ENCODE data around the gene CMIP.

GRCh38 chr16:81629034-81629802, 184.6 kb downstream of the CMIP start:
- TF ChIP-seq TAF1 (IDR thresholded peaks at IDR 0.05; ENCODE audit: low read depth): no peak
- TF ChIP-seq CEBPB (IDR thresholded peaks at IDR 0.05): no peak
- TF ChIP-seq REST (IDR thresholded peaks at IDR 0.05; ENCODE audit: low read depth): no peak
- TF ChIP-seq RAD21 (IDR thresholded peaks at IDR 0.05; ENCODE audit: low read depth): no peak
- no peak for TF ChIP-seq CREB1 (IDR thresholded peaks at IDR 0.05; ENCODE audit: low read depth)
- TF ChIP-seq TEAD4 (IDR thresholded peaks at IDR 0.05): no peak
- no peak for TF ChIP-seq EGR1 (IDR thresholded peaks at IDR 0.05)
- no peak for TF ChIP-seq MAX (IDR thresholded peaks at IDR 0.05)
- no peak for TF ChIP-seq EP300 (IDR thresholded peaks at IDR 0.05; ENCODE audit: borderline replicate concordance)
- no peak for TF ChIP-seq ZBTB7A (IDR thresholded peaks at IDR 0.05; ENCODE audit: low read depth)
- TF ChIP-seq FOXM1 (IDR thresholded peaks at IDR 0.05; ENCODE audit: borderline replicate concordance, low read depth): no peak
- no peak for TF ChIP-seq YY1 (IDR thresholded peaks at IDR 0.05; ENCODE audit: low read depth)
- TF ChIP-seq USF1 (IDR thresholded peaks at IDR 0.05): no peak
- TF ChIP-seq TCF12 (IDR thresholded peaks at IDR 0.05; ENCODE audit: low read depth): no peak
